AG04450 (cell line): Measurements from ENCODE around the gene DHX38. TPM values are rescaled to one million over a fixed set of nuclear protein-coding genes. Genes with fewer than 3 reads are reported as not detected.

Experiments
- CTCF ChIA-PET: fragments of 300-600, 350-600 bp; formaldehyde crosslinking; extraction: SDS; loops from one replicate; lab custom pipeline; 2022; ENCODE audit warnings: antibody characterized with exemption, inconsistent platforms; lab: Charles Lee
- POLR2A ChIA-PET: fragments of 350-600 bp; formaldehyde crosslinking; extraction: SDS; loops from one replicate; lab custom pipeline; 2021; ENCODE audit warnings: antibody characterized with exemption, inconsistent platforms; lab: Yijun Ruan, JAX
- DNase-seq: peaks from one replicate; pipeline ENCODE4 v3.0.0-alpha.2; 2011; ENCODE audit warnings: low read depth, low spot score
- H3K27ac ChIP-seq: one replicate; pipeline ENCODE4 v1.5.1; 2012; ENCODE audit warnings: low read depth, low read length, control low read depth
- H3K27me3 ChIP-seq: one replicate; pipeline ENCODE4 v1.6.0; 2012; ENCODE audit warnings: low read length; ENCODE audit not compliant: control insufficient read depth, insufficient read depth
- H3K4me3 ChIP-seq: 2 replicates; pipeline ENCODE4 v1.5.1; 2011; ENCODE audit warnings: mild to moderate bottlenecking, low read depth, low read length, control low read depth
- H3K9me3 ChIP-seq: 2 replicates; pipeline ENCODE4 v1.5.1; 2012; ENCODE audit warnings: low read length; ENCODE audit not compliant: control insufficient read depth, insufficient read depth
- polyA plus RNA-seq: library from polyadenylated mRNA; depleted of rRNA; stranded (reverse); fragments of >200 nt; gene quantifications from 2 replicates; pipeline ENCODE4 v1.2.3, GENCODE V29; 2011
- TF ChIP-seq, protein P1 (sequence below): IDR thresholded peaks from 2 replicates; pipeline ENCODE4 v1.5.1; 2011; ENCODE audit warnings: low read depth, low read length, control low read depth, inconsistent platforms

DHX38 gene
- polyA plus RNA-seq, 1 experiment: 26.8 TPM

DNA sequence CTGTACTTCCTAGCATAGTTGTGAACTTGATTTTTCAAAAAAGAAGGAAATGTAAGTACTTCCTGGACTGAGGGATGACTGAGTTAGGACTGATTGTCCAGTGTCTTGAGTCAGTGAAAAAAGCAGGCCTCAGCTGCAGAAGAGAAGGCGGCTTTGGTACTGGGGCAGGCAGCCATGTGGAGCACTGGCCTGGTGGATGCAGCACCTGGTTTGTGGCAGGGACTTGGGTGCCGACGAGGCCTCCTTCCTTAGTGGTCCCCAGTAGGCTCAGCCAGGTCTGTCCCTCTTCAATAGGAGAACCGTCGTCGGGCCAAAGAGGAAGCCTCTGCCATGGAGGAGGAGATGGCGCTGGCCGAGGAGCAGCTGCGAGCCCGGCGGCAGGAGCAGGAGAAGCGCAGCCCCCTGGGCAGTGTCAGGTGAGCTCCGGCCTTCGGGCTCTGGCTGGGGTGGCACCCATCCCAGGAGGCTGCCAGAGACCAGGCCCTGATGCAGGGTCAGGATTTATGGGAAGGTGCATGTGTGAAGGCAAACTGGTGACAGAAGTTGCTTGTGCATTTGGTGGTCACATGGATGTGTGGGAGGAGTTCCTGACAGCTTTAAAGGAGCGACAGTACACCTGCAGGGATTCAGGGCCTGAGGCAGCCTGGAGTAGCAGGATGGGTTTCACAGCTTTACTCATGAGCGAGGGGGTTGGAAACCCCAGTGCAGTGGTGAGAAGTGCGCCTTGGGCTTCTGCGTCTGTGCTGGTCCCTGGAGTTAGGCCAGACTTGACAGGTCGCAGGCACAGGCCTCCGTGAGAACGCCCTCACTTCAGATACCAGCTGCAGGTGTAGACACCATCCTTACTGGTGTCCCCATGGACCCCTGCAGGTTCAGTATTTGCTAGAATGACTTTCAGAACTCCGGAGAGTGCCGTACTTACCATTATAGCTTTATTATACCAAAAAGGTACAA is 17.3 kb downstream of the DHX38 start:
- DNase-seq: no peak
- POLR2A ChIA-PET: interaction anchor here (1.1 kb wide), 1 partner anchor 18 kb away, joined by 3 read pairs; the partner anchor contains the start of genes DHX38 and TXNL4B
- CTCF ChIA-PET: interaction anchor here (1.7 kb wide), 1 partner anchor 14 kb away, joined by 7 read pairs; no protein-coding TSS in a partner anchor
- TF ChIP-seq, protein P1, sequence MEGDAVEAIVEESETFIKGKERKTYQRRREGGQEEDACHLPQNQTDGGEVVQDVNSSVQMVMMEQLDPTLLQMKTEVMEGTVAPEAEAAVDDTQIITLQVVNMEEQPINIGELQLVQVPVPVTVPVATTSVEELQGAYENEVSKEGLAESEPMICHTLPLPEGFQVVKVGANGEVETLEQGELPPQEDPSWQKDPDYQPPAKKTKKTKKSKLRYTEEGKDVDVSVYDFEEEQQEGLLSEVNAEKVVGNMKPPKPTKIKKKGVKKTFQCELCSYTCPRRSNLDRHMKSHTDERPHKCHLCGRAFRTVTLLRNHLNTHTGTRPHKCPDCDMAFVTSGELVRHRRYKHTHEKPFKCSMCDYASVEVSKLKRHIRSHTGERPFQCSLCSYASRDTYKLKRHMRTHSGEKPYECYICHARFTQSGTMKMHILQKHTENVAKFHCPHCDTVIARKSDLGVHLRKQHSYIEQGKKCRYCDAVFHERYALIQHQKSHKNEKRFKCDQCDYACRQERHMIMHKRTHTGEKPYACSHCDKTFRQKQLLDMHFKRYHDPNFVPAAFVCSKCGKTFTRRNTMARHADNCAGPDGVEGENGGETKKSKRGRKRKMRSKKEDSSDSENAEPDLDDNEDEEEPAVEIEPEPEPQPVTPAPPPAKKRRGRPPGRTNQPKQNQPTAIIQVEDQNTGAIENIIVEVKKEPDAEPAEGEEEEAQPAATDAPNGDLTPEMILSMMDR: no peak
- Histone ChIP-seq H3K4me3 (no peak overlapping the region), H3K9me3 (no peaks in the 10 kb centered on the region), H3K27me3 (no peaks in the 10 kb centered on the region), H3K27ac (no peak overlapping the region)

DNA sequence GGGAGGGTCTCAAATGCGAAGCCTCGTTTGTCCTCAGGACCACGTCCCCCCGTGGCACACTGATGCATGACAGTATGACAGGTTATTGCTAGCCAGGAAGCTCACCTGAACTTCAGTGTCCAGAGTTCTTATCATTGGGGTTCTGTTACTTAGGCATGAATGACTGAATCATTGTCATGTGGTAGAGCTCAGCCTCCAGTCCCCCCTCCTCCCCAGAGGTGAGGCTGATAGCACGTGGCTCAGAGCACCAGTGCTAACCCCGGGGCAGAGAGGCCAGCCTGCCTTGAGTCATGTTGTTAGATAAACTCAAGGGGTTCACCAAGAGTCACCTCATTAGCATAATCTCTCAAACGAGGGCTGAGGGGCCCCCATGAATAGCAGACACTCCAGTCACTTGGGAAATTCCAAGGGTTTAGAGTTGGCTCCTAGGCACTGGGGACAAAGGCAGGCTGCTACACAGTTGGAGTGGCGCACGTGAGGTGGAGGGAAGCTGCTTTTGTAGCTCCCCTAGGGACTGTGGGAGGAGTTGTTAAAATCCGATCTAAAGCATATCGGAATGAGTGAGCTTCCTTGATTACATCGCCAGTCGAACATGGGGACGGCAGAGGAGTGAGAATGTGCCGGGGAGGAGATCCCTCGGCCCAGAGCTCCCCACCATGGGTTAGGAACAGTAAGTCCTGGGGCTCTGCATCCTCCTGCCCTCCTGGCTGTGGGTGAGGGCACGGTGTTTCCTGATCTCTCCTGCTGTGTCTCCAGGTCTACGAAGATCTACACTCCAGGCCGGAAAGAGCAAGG is 18.2 kb downstream of the DHX38 start:
- ChIA-PET POLR2A (interaction anchor here (1.1 kb wide), 1 partner anchor 19 kb away, joined by 3 read pairs; the partner anchor contains the start of genes DHX38 and TXNL4B), CTCF (interaction anchor here (1.7 kb wide), 1 partner anchor 13 kb away, joined by 7 read pairs; no protein-coding TSS in a partner anchor)
- H3K27ac ChIP-seq: no peak overlapping the region
- H3K27me3 ChIP-seq: no peaks in the 10 kb centered on the region
- TF ChIP-seq, protein P1: no peak
- H3K4me3 ChIP-seq: no peak overlapping the region
- H3K9me3 ChIP-seq: no peaks in the 10 kb centered on the region
- no peak for DNase-seq

DNA sequence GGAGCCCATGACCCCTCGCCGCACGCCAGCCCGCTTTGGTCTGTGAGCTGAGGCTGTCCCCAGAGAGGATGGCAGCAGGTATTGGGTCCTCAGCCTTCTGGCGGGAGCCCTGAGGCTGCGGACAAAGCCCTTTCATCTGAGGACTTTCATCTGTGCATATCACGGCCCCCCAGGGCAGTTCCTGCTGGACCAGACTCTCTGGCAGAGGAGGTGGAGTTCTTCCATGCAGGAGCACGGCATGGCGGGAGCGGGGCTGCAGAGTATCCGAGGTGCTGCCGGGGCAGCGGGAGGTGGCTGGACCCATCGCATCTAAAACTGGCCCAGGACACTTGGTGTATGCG is 18.8 kb downstream of the DHX38 start:
- CTCF ChIA-PET: interaction anchor here (1.7 kb wide), 1 partner anchor 13 kb away, joined by 7 read pairs; no protein-coding TSS in a partner anchor
- no peak overlapping the region for H3K4me3 ChIP-seq
- POLR2A ChIA-PET: no interaction called here
- no peaks in the 10 kb centered on the region for H3K27me3 ChIP-seq
- TF ChIP-seq, protein P1: no peak
- no peaks in the 10 kb centered on the region for H3K9me3 ChIP-seq
- no peak overlapping the region for H3K27ac ChIP-seq
- DNase-seq: no peak

DNA sequence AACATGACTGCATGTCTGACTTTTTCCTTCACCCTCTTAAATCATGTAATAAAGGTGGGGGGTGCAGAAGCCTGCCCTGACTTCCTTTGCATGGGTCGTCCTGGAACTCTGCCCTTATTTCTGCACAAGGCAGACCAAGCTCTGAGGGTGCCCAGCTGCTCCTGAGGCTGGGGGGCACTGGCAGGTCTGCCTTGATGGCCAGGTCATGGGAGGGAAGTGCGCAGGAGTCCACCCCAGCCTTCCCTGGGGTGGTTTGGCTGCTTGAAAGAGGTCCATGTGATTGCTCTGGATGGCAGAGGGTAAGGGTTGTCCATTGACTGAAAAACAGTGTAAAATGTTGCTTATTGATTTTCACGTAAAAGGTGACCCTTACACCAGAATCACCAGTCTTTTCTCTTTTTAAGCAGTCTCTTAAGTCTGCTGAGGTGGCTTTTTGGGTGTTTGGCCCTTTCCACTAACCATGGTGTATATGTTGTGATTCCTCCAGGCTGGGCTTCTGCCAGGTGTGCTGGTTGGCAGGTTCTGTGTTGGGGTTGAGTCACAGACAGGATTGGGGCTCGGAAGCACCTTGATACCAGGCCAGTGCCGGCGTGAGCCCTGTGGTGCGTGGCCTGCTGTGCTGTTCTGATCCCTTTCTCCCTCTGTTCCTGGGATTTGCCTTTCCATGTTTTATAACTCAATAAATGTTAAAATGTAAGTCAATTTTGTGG is 19.4 kb downstream of the DHX38 start:
- H3K27ac ChIP-seq: no peak overlapping the region
- POLR2A ChIA-PET: no interaction called here
- CTCF ChIA-PET: interaction anchor here (3.2 kb wide), 1 partner anchor 12 kb away, joined by 13 read pairs; no protein-coding TSS in a partner anchor
- no peaks in the 10 kb centered on the region for H3K27me3 ChIP-seq
- DNase-seq: no peak
- H3K4me3 ChIP-seq: no peak overlapping the region
- H3K9me3 ChIP-seq: no peaks in the 10 kb centered on the region
- TF ChIP-seq, protein P1: no peak
